Measurements from ENCODE around the gene NAP1L1.

DNA sequence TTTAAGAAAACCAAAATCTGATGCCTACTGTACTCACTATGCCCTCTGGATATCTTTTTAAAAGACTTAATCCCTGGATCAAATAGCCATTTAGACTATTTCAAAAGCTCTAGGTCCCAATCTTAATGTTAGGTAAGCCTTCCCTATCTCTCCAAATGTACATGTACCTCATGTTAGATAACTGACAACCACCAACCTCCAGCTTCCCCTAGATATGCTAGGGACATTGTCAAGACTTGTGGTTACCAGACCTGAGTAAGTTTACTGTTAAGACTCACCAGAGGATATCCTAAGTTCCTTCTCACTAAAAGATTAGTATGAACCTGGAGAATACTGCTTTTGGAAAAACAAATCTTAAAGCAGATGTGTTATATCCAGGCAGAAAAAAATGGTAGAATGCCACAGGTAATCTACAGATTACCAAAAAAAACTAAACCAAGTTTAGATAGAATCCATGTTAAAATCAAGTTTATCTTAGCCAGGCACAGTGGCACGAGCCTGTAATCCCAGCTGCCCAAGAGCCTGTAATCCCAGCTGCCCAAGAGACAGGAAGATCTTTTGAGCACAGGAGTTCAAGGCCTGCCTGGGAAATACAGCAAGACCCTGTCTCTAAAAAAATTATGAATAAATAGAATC is 9.7 kb downstream of the NAP1L1 start:
- TF ChIP-seq, protein P1, sequence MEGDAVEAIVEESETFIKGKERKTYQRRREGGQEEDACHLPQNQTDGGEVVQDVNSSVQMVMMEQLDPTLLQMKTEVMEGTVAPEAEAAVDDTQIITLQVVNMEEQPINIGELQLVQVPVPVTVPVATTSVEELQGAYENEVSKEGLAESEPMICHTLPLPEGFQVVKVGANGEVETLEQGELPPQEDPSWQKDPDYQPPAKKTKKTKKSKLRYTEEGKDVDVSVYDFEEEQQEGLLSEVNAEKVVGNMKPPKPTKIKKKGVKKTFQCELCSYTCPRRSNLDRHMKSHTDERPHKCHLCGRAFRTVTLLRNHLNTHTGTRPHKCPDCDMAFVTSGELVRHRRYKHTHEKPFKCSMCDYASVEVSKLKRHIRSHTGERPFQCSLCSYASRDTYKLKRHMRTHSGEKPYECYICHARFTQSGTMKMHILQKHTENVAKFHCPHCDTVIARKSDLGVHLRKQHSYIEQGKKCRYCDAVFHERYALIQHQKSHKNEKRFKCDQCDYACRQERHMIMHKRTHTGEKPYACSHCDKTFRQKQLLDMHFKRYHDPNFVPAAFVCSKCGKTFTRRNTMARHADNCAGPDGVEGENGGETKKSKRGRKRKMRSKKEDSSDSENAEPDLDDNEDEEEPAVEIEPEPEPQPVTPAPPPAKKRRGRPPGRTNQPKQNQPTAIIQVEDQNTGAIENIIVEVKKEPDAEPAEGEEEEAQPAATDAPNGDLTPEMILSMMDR (IDR thresholded peaks at IDR 0.05), result no peak
- TF ChIP-seq, protein P2, sequence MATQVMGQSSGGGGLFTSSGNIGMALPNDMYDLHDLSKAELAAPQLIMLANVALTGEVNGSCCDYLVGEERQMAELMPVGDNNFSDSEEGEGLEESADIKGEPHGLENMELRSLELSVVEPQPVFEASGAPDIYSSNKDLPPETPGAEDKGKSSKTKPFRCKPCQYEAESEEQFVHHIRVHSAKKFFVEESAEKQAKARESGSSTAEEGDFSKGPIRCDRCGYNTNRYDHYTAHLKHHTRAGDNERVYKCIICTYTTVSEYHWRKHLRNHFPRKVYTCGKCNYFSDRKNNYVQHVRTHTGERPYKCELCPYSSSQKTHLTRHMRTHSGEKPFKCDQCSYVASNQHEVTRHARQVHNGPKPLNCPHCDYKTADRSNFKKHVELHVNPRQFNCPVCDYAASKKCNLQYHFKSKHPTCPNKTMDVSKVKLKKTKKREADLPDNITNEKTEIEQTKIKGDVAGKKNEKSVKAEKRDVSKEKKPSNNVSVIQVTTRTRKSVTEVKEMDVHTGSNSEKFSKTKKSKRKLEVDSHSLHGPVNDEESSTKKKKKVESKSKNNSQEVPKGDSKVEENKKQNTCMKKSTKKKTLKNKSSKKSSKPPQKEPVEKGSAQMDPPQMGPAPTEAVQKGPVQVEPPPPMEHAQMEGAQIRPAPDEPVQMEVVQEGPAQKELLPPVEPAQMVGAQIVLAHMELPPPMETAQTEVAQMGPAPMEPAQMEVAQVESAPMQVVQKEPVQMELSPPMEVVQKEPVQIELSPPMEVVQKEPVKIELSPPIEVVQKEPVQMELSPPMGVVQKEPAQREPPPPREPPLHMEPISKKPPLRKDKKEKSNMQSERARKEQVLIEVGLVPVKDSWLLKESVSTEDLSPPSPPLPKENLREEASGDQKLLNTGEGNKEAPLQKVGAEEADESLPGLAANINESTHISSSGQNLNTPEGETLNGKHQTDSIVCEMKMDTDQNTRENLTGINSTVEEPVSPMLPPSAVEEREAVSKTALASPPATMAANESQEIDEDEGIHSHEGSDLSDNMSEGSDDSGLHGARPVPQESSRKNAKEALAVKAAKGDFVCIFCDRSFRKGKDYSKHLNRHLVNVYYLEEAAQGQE (IDR thresholded peaks at IDR 0.05; ENCODE audit: insufficient read depth in 1 of 2, low read depth in 2 of 2, low read length in 1 of 2), result no peak

Measured in Panc1 (cell line).